Suppressor macrophage (primary cell): Measurements from ENCODE around the gene ZGPAT.
"Not testable (repeated sequence)": the region's sequence is repeated elsewhere in the genome, so short reads cannot be mapped to it uniquely, and the experiment has no call there.

Experiments used
- DNase-seq, 4 experiments: peaks; one replicate each; pipeline ENCODE4 v3.0.0-alpha.2; 2020 to 2022

ZGPAT gene

DNA sequence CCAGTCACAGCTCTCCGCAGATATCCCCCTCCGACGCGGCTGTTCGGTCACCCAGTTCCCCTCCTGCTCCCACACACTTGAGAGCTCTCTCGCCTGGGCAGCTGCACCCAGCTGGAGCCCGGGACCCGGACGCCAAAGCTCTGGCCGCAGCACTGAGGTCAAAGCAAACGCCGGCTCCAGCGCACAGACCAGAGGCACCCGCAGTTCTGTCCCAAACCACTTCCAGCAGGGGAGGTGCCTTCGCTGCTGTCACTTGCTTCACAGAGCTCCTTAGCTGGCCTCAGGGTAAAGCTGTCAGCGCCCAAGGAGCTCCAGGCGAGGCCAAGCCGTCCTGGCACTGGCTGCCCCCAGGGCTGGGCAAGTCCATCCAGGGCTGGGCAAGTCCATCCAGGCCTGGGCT lies 59.6 kb downstream of the ZGPAT start:
- DNase-seq: no peak

DNA sequence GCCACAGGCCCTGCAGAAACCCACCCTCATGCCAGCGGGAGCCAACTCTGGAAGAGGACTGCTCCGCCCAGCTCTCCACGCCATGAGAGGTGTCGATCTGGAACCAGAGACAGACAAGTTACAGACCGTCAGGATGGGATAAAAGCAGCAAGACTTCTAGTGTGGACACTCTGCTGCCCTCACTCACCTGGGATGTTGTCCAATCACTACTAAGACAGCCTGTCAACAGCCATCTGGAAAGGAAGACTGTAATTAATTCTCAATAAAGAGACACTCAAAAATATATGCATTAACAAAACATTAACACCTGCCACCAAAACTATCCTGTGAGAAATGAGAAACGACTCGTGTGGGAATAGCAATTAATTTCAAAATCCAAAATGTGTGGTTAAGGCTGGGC lies 60.0 kb downstream of the ZGPAT start:
- no peak for DNase-seq

- DNase-seq: no peak
Observed at GRCh38 chr20:63768591-63769515, 61.0 kb downstream of the ZGPAT start.

- no peak for DNase-seq
Observed at GRCh38 chr20:63769891-63770474, 62.1 kb downstream of the ZGPAT start.

- no peak for DNase-seq
Observed at GRCh38 chr20:63771046-63771707, 63.3 kb downstream of the ZGPAT start.

DNA sequence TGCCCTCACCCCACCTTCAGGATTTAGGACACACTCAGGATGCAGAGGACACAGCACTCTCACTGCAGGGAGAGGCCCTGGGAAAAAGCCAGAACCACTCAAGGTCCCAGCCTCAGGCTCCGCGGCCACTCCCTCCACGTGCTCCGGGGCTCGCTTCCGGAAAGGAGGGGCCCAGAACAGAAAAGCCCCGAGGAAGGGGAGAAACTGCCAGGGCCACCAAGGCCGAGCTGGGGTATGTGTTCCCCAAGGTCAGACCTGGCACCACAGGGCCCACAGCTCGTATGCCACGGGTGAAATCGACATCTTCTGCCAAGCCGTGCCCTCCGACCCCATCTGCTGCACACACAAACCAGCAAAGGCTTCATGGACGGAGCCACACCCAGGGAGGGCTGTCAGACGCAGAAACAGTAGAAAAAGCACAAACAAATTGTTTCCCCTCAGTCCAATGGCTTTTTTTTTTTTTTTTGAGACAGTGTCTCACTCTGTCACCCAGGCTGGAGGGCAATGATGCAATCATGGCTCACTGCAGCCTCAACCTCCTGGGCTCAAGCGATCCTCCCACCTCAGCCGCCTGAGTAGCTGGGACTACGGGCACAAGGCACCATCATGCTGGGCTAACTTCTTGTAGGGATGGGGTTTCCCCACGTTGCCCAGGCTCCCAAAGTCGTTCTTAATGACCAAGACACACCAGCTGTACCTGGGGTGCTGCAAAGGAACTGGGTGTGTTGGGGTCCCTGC lies 65.1 kb downstream of the ZGPAT start:
- DNase-seq: peak in 2 of 4 experiments; percentile 17 to 32

GRCh38 chr20:63773571-63774241 lies 65.9 kb downstream of the ZGPAT start:
- DNase-seq: no peak

- no peak for DNase-seq
Observed at GRCh38 chr20:63774306-63774705, 66.5 kb downstream of the ZGPAT start.

- peak in 2 of 4 experiments; percentile 17 to 58 for DNase-seq
Observed at GRCh38 chr20:63775096-63775978, 67.5 kb downstream of the ZGPAT start.

GRCh38 chr20:63776875-63777274 lies 69.0 kb downstream of the ZGPAT start:
- not testable (repeated sequence) for DNase-seq

- no peak for DNase-seq
Observed at GRCh38 chr20:63777614-63778013, 69.8 kb downstream of the ZGPAT start.

DNA sequence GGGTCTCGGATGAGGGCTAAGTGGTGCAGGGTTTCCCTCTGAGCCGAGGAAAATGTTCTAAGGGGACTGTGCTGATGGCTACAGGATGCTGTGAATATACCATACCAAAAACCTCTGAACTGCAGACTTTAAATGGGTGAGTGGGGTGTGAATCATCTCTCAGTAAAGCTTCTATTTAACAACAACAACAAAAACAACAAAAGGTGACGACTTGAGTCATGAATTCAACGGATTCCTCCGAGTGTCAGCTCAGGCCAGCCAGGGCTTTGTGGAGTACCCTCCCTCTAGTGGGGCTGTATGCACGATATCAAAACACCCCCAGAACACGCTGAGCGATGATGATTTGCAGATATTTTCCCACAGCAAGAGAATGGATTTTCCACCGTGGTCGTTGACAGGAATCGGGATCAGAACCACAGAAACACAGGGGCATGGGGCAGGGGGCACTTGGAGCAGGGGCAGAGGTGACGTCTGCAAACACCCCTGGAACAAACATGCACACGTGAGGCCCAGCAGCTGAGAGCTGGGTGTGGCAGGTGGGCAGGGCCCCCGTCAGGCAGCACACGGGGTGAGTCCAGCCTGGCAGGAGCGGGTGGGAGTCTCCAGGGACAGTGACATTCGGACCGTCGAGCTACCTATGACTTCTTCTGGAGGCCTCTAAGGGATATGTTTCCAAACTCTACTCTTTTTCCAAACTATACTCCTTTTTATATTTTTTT lies 70.4 kb downstream of the ZGPAT start:
- no peak for DNase-seq

GRCh38 chr20:63778857-63779256 lies 71.0 kb downstream of the ZGPAT start:
- peak in 1 of 4 experiments; percentile 34 for DNase-seq

GRCh38 chr20:63781181-63781580 lies 73.3 kb downstream of the ZGPAT start:
- DNase-seq: no peak

- DNase-seq: no peak
Observed at GRCh38 chr20:63782051-63782471, 74.2 kb downstream of the ZGPAT start.

GRCh38 chr20:63782521-63782971 lies 74.7 kb downstream of the ZGPAT start:
- DNase-seq: no peak

- no peak for DNase-seq
Observed at GRCh38 chr20:63783970-63784369, 76.1 kb downstream of the ZGPAT start.

GRCh38 chr20:63785691-63786131 lies 77.9 kb downstream of the ZGPAT start:
- DNase-seq: no peak
